GM18520 (cell line): ENCODE data around the gene CEACAM7.
"Not testable (repeated sequence)": the region's sequence is repeated elsewhere in the genome, so short reads cannot be mapped to it uniquely, and the experiment has no call there.

Experiments used
- ATAC-seq: cut with Tn5 transposase; IDR thresholded peaks from one replicate; pipeline ENCODE4 v1.9.1; 2021; ENCODE audit not compliant: unreplicated experiment

CEACAM7 gene

DNA sequence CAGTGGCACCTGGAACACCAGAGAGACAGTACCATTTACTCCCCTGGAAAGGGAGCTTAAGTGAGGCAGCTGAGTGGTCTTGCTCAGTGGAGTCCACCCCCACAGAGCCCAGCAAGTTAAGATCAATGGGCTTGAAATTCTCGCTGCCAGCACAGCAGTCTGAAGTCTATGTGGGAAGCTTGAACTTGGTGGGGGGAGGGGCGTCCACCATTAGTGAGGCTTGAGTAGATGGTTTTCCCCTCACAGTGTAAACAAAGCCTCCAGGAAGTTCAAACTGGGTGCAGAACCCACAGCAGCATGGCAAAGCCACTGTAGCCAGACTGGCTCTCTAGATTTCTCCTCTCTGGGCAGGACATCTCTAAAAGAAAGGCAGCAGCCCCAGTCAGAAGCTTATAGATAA lies 30.9 kb downstream of the CEACAM7 start:
- ATAC-seq: no peak

DNA sequence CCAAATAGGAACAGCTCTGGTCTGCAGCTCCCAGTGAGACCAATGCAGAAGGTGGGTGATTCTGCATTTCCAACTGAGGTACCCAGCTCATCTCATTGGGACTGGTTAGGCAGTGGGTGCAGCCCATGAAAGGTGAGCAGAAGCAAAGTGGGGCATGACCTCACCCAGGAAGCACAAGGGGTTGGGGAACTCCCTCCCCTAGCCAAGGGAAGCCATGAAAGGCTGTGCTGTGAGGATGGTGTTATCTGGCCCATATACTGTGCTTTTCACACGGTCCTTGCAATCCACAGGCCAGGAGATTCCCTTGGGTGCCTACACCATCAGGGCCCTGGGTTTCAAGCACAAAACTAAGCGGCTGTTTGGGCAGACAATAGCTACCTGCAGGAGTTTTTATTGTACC lies 31.3 kb downstream of the CEACAM7 start:
- not testable (repeated sequence) for ATAC-seq

DNA sequence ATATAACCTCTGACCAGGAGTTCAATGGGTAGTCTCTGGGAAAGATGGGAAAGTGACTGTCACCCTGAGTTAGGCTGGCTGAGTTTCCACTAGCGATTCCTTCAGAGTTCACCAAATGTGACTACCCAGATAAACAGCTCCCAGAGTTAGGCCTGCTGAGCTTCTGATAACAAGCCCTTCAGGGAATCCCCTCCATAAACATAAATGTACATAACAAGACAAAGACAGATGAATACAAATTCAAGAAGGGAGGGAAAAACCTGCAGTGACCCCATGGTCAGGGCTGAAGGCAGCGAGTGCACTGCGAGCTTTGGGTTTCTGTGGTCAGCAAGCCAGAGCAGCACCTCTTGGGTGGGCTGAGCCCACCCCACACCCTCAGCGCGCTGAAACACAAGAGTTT lies 35.8 kb downstream of the CEACAM7 start:
- ATAC-seq: no peak

DNA sequence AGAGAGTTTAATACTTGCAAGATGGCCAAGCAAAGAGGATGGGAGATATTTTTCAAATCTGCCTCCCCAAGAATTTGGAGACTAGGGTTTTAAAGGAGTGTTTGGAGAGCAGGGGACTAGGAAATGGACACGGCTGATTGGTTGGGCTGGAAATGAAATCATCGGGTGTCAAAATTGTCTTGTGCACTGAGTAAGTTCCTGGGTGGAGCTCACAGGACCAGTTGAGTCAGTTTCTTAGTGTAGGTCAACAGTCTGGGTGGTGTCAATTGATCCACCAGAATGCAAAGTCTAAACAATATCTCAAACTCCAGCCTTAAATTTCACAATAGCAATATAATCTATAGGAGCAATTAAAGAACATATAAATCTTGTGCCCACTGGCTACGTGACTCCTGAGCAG lies 38.2 kb downstream of the CEACAM7 start:
- no peak for ATAC-seq

DNA sequence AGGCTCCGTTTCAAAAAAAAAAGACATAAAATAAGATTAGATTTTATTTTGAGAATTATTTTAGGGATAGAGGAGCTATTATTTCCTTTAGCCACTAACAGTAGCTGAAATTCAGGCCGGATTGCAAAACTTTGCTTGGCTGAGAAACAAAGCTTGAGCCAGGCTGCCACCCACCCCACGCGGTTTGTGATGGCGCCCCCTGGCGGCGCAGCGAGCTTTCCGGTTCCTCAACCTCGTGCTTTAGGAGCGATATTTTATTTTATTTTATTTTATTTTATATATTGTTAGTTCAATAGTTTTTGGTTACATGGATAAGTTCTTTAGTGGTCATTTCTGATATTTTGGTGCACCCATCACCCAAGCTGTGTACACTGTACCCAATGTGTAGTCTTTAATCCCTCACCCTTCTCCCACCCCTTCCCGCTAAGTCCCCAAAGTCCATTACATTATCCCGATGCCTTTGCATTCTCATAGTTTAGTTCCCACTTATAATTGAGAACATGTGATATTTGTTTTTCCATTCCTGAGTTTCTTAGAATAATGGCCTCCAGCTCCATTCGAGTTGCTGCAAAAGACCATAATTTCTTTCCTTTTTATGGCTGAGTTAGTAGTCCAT lies 41.4 kb downstream of the CEACAM7 start:
- no peak for ATAC-seq

DNA sequence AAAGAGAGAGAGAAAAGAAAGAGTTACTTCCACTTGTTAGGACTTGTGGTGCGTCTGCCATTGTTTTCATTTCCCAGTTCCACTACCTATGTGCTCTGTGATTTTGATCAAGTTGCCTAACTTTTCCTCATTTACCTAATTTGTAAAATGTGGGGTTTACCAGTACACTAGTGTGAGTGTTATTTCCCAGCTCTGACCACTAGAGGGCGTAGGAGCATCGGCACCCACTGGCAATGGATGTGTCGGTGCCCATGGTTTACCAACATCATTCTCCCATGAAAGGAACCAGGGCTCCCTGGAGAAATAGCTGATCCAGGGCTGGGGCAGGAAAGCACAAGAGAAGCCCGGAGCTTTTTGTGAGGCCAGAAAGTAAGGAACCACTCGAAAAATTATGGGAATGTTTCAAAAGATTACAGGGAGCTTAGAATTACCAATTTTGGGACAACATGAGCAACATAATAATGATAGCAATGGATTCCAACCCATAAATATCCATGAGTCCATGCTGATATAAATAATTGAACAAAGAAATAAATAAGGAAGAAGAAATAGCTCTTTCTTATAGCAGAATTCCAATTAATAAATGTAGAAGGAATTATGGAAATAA lies 46.1 kb downstream of the CEACAM7 start:
- ATAC-seq: no peak

DNA sequence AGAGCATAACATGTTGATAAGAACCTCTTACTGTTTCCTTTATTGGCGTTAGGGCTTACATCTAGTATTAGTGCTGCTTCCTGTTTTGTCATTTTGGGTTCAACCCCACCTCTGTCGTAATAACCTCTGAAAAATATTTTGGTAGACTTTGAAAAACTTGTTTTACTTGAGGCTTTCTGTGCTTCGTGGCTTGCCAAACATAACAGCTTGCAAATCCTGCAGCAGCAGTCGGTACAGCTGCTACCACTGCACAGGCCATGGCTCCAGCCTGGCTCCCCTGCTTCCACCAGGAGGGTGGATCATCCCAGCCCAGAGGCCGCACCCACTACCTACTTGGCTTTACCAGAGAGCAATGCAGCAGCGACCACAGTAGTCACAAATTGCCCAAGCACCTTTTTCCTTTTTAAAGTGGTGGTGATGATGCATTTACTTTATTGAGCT lies 49.4 kb downstream of the CEACAM7 start:
- ATAC-seq: no peak

DNA sequence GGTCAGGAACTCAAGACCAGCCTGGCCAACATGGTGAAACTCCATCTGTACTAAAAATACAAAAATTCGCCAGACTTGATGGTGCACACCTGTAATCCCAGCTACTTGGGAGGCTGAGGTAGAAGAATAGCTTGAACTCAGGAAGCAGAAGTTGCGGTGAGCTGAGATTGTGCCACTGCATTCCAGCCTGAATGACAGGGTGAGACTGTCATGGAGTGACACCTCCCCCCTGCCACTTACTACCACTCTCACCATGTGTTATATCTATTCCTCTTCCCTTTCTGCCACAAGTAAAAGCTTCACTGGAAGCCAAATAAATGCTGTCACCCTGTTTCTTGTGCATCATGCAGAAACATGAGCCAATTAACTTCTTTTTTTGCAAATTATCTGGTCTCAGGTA lies 50.6 kb downstream of the CEACAM7 start:
- no peak for ATAC-seq

DNA sequence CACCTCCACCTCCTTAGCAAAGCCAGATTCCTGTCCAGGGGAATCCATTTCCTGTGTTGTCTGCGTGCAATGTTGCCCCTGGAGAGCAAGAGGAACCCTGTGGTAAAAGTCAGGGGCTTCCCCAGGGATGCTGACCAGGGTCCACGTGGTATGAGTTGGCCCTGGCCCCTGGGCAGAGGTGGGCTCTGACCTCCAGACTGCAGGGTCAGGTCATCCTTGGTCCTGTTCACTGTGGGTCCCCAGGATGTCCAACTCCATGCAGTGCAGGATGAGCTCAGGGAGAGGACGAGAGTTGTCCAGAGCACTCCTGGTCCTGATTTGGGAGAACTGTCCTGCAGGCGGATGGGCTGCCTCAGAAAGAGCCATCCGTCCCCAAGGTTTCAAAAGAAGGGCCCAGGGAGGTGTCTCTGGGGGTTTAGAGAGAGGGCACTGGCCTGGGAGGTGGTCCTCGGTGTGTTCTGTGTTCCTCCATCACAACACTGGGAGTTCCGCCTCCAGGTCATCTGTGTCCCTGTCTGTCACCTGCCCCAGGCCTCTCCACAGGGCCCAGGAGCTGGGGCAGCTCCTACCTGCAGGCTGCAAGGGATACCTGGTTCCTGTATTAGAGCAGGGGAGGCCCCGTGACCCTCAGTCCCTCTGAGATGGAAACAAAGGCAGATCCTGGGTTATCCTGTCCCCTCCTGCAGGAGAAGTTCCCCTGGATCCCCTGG lies 59.9 kb downstream of the CEACAM7 start:
- ATAC-seq: no peak

DNA sequence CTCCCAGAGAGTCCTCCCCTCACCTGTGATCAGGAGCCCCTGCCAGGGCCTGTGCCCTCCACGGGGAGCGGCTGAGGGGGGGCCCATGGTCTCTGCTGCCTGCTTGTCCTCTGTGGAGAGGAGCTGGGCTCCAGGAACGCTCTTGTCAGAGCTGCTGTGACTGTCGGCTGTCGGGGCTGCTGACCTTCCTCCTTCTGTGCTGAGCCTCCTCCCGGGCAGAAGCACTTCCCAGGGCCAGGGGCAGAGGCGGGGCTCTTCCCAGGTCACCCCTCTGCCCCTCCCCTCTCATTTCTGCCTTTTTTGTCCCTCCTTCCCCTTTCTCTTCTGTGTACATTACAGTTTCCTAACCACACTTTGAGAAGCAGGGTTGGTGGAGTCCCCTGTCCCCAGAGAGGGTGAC lies 61.2 kb downstream of the CEACAM7 start, which contains the start of gene CEACAM4:
Gene CEACAM4, minus strand, starts transcription at position 198 of the 400 bp plus-strand sequence. Its CDS starts 111 bp downstream, at position 87.
- ATAC-seq: no peak

DNA sequence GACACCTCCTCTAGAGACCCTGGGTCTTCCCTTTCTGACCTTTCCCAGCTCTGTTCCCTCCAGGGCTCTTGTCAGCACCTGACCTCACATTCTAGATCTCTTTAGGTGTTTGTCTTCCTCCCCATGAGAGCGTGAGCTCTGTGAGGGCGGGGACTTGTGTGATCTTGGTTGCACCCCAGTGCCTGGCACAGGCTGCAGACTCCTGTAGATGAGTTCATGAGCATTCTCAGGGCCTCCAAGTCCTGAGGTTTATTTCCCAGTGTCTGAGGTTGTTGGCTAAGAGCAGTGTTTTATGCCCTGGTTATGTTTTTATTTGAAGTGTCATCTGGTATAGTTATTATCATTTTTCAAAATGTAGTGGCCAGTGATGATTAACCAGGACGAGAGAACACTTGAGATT lies 61.8 kb downstream of the CEACAM7 start:
- ATAC-seq: no peak

DNA sequence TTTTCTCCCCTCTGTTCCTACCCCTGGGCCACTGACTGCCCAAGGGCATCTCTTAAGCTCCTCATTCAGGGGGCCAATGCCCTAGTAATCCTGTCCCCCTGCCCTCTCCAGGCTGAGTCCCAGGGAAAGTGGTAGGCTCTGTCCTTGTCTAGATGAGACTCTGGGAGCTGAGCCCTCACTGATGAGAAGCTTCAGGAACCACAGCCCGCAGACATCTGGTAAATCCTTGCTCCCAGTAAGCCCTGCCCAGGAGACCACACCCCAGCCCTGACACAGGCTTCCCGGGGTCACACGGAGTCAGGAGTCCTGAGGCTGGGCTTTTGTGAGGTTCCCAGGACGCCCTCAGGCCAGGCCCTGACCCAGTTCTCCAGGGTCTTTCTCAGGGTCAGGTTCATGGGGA lies 63.1 kb downstream of the CEACAM7 start:
- no peak for ATAC-seq

DNA sequence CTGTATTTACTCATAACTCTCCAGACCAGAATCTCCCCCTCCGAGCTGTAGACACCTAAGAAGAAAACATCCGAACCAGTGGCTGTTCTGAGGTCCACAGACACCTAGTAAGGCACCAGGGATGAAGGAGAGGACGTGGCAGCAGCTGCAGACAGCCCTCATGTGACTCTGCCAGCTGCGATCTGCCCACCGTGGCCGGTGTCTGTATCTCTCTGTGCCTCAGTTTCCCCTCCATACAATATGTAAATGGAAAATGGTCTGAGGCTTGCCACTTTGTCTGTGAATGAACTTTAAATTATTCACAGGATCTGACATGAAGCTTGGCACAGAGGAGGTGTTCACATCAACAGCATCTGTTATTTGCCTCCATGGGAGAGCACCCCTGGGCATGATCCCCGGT lies 63.6 kb downstream of the CEACAM7 start:
- ATAC-seq: no peak

DNA sequence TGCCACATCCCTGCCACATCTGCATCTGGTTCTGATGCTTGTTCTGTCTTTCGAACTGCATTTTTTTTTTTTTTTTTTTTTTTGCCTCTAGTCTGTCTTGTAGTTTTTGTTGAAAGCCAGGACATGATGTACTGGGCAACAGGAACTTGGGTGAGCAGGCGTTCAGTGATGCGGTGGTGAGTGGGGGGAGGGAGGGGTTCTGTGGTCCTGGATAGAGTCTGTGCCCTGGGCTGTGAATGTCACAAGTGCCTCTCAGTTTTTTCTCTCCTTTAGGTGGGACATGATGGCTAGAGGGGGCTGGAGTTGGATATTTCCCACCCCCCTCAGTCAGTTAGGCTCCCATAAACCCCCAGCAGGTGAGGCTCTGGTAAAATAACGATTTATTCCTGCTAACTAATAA lies 64.7 kb downstream of the CEACAM7 start:
- ATAC-seq: no peak
